Activated effector memory CD4-positive, alpha-beta T cell treated with anti-CD3 and anti-CD28 coated beads, Interleukin-2, amount 50 U/mL, for 16 hours (primary cell): ENCODE results near the gene ZMIZ1.

Source experiments
- DNase-seq: peaks from one replicate; pipeline ENCODE4 v3.0.0-alpha.2; 2020

Gene ZMIZ1

GRCh38 chr10:79349072-79349491, 280.3 kb downstream of the ZMIZ1 start:
- DNase-seq, result no peak

- no peak for DNase-seq
These were observed 281.1 kb downstream of the ZMIZ1 start for GRCh38 chr10:79349766-79350406.

GRCh38 chr10:79350407-79351154, 281.8 kb downstream of the ZMIZ1 start:
- no peak for DNase-seq

GRCh38 chr10:79351332-79351731, 282.6 kb downstream of the ZMIZ1 start:
- no peak for DNase-seq

DNA sequence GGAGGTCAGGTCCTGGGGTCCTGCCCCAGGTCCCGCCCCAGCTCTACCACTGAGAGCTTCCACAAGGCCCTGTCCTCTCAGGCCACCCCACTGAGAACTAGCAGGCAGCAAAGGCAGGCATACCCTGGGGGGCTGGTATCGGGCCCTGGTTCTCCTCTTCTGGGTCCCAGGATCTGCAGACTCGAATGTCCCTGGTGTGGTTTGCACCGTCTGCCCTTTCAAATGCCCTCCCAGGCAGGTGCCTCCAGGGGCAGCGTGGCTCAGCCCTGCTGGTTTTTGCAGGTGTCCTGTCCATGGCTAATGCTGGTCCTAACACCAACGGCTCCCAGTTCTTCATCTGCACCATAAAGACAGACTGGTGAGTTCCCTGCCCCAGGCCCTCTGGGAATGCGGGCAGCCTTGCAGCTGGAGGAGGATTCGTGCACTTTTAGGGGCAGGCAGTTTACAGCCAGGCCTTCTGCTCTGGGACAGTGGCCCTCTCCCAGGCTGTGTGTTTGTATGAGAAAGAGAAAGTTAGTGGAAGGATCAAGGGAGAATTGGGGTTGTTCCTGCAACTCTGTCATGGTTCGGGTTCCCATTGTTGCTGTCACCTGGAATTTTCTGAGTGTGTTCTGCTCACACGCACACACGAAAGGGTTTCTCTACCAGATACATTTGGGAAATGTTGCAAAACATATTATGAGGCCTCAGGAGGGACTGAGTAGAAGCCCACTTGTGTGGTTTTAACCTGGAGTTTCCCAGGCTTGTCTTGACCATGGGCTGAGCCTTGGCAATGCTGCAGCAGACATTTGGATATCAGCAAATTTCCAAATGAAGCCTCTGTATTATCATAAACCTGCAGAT, 283.5 kb downstream of the ZMIZ1 start:
- no peak for DNase-seq

DNA sequence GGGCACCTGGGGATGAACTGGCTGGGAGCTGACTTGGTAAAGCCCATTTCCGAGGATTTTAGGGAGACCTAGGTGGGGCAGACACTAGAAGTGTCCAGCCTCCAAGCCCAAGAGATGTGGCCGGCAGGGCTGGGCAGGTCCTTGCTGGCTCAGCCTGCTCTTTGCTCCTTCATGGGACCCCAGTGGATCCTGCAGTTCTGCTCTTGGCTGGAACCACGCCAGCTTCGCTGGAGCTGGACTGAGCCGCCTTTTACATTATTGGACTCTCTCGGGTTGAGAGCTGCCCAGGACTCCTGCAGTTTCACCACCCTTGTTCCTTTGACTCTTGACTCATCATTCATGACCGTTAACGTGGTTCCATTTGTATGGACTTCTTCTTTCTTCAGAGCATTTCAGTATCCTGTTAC, 284.2 kb downstream of the ZMIZ1 start:
- DNase-seq, result no peak

- no peak for DNase-seq
These were observed 285.0 kb downstream of the ZMIZ1 start for GRCh38 chr10:79353726-79354125.

GRCh38 chr10:79354141-79354540, 285.4 kb downstream of the ZMIZ1 start:
- DNase-seq, result no peak

DNA sequence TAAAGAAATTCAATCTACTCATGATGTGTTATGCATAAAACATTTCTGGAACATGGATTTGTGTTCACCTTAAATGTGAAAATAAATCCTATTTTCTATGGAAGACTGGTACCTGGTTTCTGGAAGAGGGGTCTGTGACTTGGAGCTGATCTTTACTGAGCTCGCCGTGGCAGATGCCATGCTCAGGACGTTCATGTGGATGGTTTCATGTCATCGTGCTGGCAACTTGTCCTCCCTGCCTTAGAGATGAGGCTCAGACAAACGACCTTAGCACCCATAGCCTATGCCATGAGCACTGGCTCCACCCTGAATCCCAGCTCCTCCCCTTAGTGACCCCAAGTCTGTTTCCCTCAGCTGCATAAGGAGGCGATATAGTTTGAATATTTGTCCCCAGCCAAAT, 285.8 kb downstream of the ZMIZ1 start:
- DNase-seq, result no peak

DNA sequence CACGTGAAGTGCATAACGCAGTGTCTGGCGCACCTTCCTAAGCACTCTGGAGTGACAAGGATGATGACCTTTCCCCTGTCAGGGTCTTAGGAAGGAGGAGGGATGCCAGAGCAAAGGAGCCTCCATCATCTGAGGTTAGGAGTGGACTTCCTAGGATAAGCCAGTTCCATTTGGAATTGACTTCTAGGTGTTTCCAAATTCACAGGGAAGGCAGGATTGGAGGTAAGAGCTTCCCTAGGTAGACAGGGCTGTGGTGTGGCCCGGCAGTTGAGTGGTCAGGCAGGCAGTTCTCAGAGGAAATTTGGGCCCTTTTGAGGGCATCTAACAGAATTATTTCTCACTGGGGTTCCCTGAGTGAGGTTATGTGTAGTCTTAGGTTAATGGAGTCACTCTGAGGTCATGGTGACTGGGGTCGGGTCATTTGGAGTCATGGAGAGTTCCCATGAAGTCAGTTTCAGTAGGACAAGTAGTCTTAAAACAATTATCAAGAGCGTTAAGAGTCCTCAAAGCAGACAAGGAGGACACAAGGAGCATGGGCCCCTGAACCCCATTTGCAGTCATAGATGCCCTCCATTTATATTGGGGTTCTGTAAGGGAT, 286.8 kb downstream of the ZMIZ1 start:
- DNase-seq, result no peak

- DNase-seq, result no peak
These were observed 287.3 kb downstream of the ZMIZ1 start for GRCh38 chr10:79356104-79356503.

GRCh38 chr10:79357180-79357579, 288.4 kb downstream of the ZMIZ1 start:
- peak; percentile 48 for DNase-seq

DNA sequence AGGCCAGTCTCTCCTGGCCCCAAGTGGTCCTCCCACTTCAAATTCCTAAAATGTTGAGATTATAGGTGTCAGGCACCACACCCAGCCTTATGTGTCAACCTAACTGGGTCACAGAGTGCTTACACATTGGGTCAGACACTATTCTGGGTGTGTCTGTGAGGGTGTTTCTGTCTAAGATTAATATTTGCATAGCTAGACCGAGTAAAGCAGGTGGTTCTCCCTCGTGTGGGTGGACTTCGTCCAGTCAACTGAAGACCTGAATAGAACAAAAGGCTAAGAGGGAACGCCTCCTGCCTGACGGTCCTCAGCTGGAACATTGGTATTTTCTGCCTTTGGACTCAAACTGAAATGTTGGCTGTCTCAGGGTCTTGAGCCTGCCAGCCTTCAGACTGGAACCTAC, 290.0 kb downstream of the ZMIZ1 start:
- DNase-seq, result no peak

DNA sequence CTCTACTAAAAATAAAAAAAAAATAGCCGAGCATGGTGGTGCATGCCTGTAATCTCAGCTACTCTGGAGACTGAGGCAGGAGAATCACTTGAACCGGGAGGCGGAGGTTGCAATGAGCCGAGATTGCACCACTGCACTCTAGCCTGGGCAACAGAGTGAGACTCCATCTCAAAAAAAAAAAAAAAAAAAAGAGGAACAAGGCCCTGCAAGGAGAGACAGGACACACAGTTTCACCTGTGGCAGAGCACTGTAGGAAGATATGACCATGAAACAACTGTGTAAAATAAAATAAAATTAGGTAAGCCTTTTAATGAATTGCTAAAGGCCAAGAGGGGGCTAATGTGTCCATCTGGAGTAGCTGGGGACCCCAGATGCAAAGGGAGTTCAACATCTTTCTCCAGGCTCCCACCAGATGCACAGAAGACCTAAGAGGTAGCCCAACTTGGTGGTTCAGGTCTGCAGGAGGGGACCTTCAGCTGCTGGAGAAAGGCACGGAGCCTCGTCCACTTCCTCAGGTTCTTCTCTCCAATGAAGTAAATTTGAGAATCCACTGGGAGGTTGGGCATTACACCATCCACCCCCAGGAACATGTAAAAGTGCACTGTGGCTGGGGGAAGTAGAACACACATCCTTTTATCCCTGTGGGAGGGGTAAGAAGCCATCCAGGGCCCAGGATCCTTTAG, 291.2 kb downstream of the ZMIZ1 start:
- DNase-seq, result no peak

- DNase-seq, result no peak
These were observed 292.0 kb downstream of the ZMIZ1 start for GRCh38 chr10:79360499-79361342.

DNA sequence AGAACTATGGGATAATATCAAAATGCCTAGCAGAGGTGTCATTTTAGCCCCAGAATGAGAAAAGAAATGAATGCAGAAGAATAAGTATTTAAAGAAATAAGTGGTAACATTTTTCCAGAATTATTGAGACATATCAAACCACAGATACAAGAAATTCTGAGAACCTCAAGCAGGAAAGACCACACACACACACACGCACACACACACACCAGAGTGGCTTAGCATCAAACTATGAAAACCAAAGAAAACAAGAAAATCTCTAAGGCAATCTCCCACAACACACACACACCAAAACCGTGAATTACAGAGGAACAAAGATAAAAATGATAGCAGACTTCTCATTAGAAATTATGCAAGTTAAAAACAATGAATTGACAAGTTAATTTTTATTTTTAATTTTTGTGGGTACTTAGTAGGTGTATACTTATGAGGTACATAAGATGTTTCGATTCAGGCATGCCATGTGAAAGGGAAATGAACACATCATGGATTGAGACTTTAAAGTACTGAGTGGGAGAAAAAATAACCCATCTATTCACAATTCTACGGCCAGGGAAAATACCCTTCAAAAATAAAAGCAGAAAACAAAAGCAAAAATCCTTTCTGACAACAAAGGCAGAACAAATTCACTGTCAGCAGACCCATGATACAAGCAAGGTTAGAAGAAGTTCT, 293.1 kb downstream of the ZMIZ1 start:
- peak; percentile 60 for DNase-seq
